Psoas muscle (tissue), 8 donors: ENCODE measurements around the gene C2orf80. TPM values are rescaled to one million over a fixed set of nuclear protein-coding genes. Genes with fewer than 3 reads are reported as not detected.

Experiments
- ATAC-seq, 4 donors: fragments of 200-7000 bp; cut with Tn5 transposase; one replicate each; pipeline ENCODE4 v1.9.1; 2020; ENCODE audit warnings: moderate library complexity in 3 of 4, mild to moderate bottlenecking in 2 of 4
- DNase-seq, 2 donors: peaks; one replicate each; pipeline ENCODE4 v3.0.0-alpha.2; 2020
- H3K27ac ChIP-seq: fragments of 200-600 bp; one replicate; pipeline ENCODE4 v1.8.0; 2022
- H3K27me3 ChIP-seq, 3 donors: fragments of 200-600 bp in 1 of 3; one replicate each; pipeline versions ENCODE4 v1.6.1 to v1.8.0; 2013 to 2022; ENCODE audit warnings: low read length in 2 of 3, mild to moderate bottlenecking in 2 of 3, moderate library complexity in 1 of 3; ENCODE audit not compliant: insufficient read depth in 3 of 3
- H3K36me3 ChIP-seq, 2 donors: fragments of 200-600 bp in 1 of 2; one replicate each; pipeline versions ENCODE4 v1.6.1 to v1.8.0; 2013 to 2022; ENCODE audit warnings: low read depth in 1 of 2, mild to moderate bottlenecking in 1 of 2, moderate library complexity in 1 of 2; ENCODE audit not compliant: insufficient read depth in 1 of 2
- H3K4me1 ChIP-seq: fragments of 200-600 bp; one replicate; pipeline ENCODE4 v1.8.0; 2022
- H3K4me3 ChIP-seq: fragments of 200-600 bp; one replicate; pipeline ENCODE4 v1.8.0; 2022; ENCODE audit warnings: mild to moderate bottlenecking
- H3K9me3 ChIP-seq: fragments of 200-600 bp; one replicate; pipeline ENCODE4 v1.8.0; 2022
- CTCF ChIP-seq: fragments of 200-600 bp; IDR thresholded peaks from one replicate; pipeline ENCODE4 v1.8.0; 2022; ENCODE audit warnings: antibody characterized with exemption
- WGBS, 3 donors: extraction: QIAGEN DNeasy Blood & Tissue Kit; methylation state at CpG; one replicate each; pipeline versions ENCODE4 v1.1.6 to v1.1.7; 2013; 5-methylcytosine and 5-hydroxymethylcytosine counted together
- intact Hi-C, 2 donors: fragments of 100-400 bp; cut with DNase I; formaldehyde crosslinking; loops; one replicate each; pipeline versions ENCODE4 v1.11.0 to v1.14.2; 2022
- polyA plus RNA-seq, 3 donors: library from polyadenylated mRNA; stranded (reverse); fragments of 200-250 nt; gene quantifications; one replicate each; pipeline ENCODE4 v1.2.3, GENCODE V29; 2013
- total RNA-seq, 4 donors: library from RNA; stranded (reverse); fragmentation: NEBNext Ultra II Directional in 2 of 4; extraction: Animal tissue kit (Norgen Biotek cat#: 25700) in 2 of 4; gene quantifications; one replicate each; pipeline versions ENCODE4 v1.2.1 to v1.2.4, GENCODE V29; 2021 to 2023
- donor health status: healthy with polysubstance abuse.
- donor health status: DM: no; HTN: no; CAD: no; lungs with moderate emphysema.
- donor health status: Bipolar disorder and iron deficiency.
- donor health status: healthy.
- donor health status: DM: yes; HTN: yes; CAD: no.
- donor health status: DM: no; HTN: no; CAD: no.
- donor health status: DM: no; HTN: no; CAD: no.
- donor health status: DM: yes; HTN: yes; CAD: no.

C2orf80 gene
- total and polyA plus RNA-seq, 7 donors, result 0.04 TPM; not detected in 6

GRCh38 chr2:208136716-208137094, 53.1 kb downstream of the C2orf80 start:
- TF ChIP-seq CTCF, result no peak
- no peak for ATAC-seq
- no peak overlapping the region for H3K27ac ChIP-seq
- intact Hi-C loops, result no loop called here
- H3K9me3 ChIP-seq, result no peaks in the 10 kb centered on the region
- H3K36me3 ChIP-seq, result no peaks in the 10 kb centered on the region
- DNase-seq, result no peak
- H3K27me3 ChIP-seq, result no peaks in the 10 kb centered on the region
- H3K4me3 ChIP-seq, result no peak overlapping the region
- H3K4me1 ChIP-seq, result no peaks in the 10 kb centered on the region
- 77 to 91% (median 84%) methylated on average over 2 of the region's 2 CpGs for WGBS, 3 donors

- WGBS, 3 donors, result 66 to 76% (median 70%) methylated on average over 11 of the region's 11 CpGs
- Histone ChIP-seq H3K27me3 (no peaks in the 10 kb centered on the region), H3K4me3 (no peak overlapping the region), H3K4me1 (no peaks in the 10 kb centered on the region), H3K36me3 (no peaks in the 10 kb centered on the region), H3K27ac (no peak overlapping the region), H3K9me3 (no peaks in the 10 kb centered on the region)
- DNase-seq (no peak), ATAC-seq (no peak)
- intact Hi-C loops, result no loop called here
- no peak for TF ChIP-seq CTCF
Measured at GRCh38 chr2:208135794-208136715, 53.8 kb downstream of the C2orf80 start.

- H3K9me3 ChIP-seq, result no peaks in the 10 kb centered on the region
- H3K4me3 ChIP-seq, result no peak overlapping the region
- TF ChIP-seq CTCF, result no peak
- H3K27ac ChIP-seq, result no peak overlapping the region
- no peaks in the 10 kb centered on the region for H3K4me1 ChIP-seq
- WGBS, 3 donors, result 34 to 37% (median 36%) methylated on average over 8 of the region's 8 CpGs
- no peaks in the 10 kb centered on the region for H3K36me3 ChIP-seq
- no peak for DNase-seq
- H3K27me3 ChIP-seq, result no peaks in the 10 kb centered on the region
- intact Hi-C loops, result no loop called here
- no peak for ATAC-seq
Measured at GRCh38 chr2:208134928-208135586, 54.8 kb downstream of the C2orf80 start.

GRCh38 chr2:208130712-208131110, 59.1 kb downstream of the C2orf80 start:
- intact Hi-C loops, result no loop called here
- no peak for ATAC-seq
- no peak for TF ChIP-seq CTCF
- Histone ChIP-seq H3K9me3 (no peaks in the 10 kb centered on the region), H3K27ac (no peak overlapping the region), H3K4me1 (no peaks in the 10 kb centered on the region), H3K27me3 (peaks cover 0 to 15% (median 0%) of the 10 kb centered on the region in 3 donors), H3K4me3 (no peak overlapping the region), H3K36me3 (no peaks in the 10 kb centered on the region)
- 65 to 69% (median 66%) methylated on average over 6 of the region's 6 CpGs for WGBS, 3 donors
- no peak for DNase-seq
